OCI-LY3 (cell line): Measurements from ENCODE around the gene ASIC3.

Experiments used
- H2AFZ ChIP-seq: fragments of 200-600, 300-600 bp; shearing (Covaris generic); 2 replicates; pipeline ENCODE4 v1.6.0; 2014; ENCODE audit warnings: antibody characterized with exemption, low read depth, low read length
- H3K27ac ChIP-seq: fragments of 200-600, 300-600 bp; sonication (generic); 2 replicates; pipeline ENCODE4 v1.5.1; 2014; ENCODE audit warnings: mild to moderate bottlenecking, low read length, moderate library complexity, mixed read lengths
- H3K27me3 ChIP-seq: fragments of 200-600, 300-600 bp; sonication (generic); 2 replicates; pipeline ENCODE4 v1.6.1; 2014; ENCODE audit warnings: low read depth, low read length, mixed read lengths
- H3K36me3 ChIP-seq: fragments of 200-600, 300-600 bp; sonication (generic); replicated peaks from 2 replicates; pipeline ENCODE3; 2014; ENCODE audit warnings: low read depth, low read length, mixed read lengths
- H3K4me1 ChIP-seq: fragments of 300-600, 200-600 bp; sonication (generic); 2 replicates; pipeline ENCODE4 v1.6.1; 2014; ENCODE audit warnings: low read length, mixed read lengths
- H3K4me2 ChIP-seq: fragments of 200-600, 300-600 bp; sonication (generic); 2 replicates; pipeline ENCODE4 v1.6.1; 2014; ENCODE audit warnings: low read length, mixed read lengths
- H3K4me3 ChIP-seq: fragments of 300-600, 200-600 bp; sonication (generic); 2 replicates; pipeline ENCODE4 v1.5.1; 2014; ENCODE audit warnings: antibody characterized with exemption, mild to moderate bottlenecking, low read length, moderate library complexity
- H3K79me2 ChIP-seq: fragments of 300-600, 200-600 bp; shearing (Covaris generic); 2 replicates; pipeline ENCODE4 v1.6.1; 2014; ENCODE audit warnings: mild to moderate bottlenecking, low read length, mixed read lengths
- H3K9ac ChIP-seq: fragments of 300-600, 200-600 bp; shearing (Covaris generic); 2 replicates; pipeline ENCODE4 v1.6.0; 2014; ENCODE audit warnings: mild to moderate bottlenecking, low read length, moderate library complexity
- H3K9me3 ChIP-seq: fragments of 200-600, 300-600 bp; shearing (Covaris generic); 2 replicates; pipeline ENCODE4 v1.6.1; 2014; ENCODE audit warnings: low read length, mixed read lengths; ENCODE audit not compliant: insufficient read depth
- H4K20me1 ChIP-seq: fragments of 200-600, 300-600 bp; sonication (generic); 2 replicates; pipeline ENCODE4 v1.6.1; 2016; ENCODE audit warnings: low read length, mixed read lengths; ENCODE audit not compliant: insufficient read depth
- CTCF ChIP-seq: fragments of 200-600, 300-600 bp; sonication (generic); IDR thresholded peaks from 2 replicates; pipeline ENCODE4 v1.5.1; 2014; ENCODE audit warnings: antibody characterized with exemption, low read length, low read depth
- EZH2phosphoT487 ChIP-seq: fragments of 200-600 bp; shearing (Covaris generic); IDR thresholded peaks from 2 replicates; pipeline ENCODE4 v1.6.1; 2018; ENCODE audit warnings: antibody characterized with exemption, mixed run types, low read depth

The ASIC3 gene

GRCh38 chr7:151082141-151083070, 34.1 kb downstream of the ASIC3 start:
- TF ChIP-seq CTCF (no peak), EZH2phosphoT487 (no peak)
- peaks cover 52% of the 10 kb centered on the region for H3K4me1 ChIP-seq
- H3K36me3 ChIP-seq: peaks cover 4% of the 10 kb centered on the region
- H3K9me3 ChIP-seq: no peaks in the 10 kb centered on the region
- H2AFZ ChIP-seq: 0 out of 2 replicates have a peak overlapping the region, but pooled peaks have one; percentile 54
- peak overlapping the region; percentile 93 for H3K4me3 ChIP-seq
- peak overlapping the region; percentile 88 for H3K4me2 ChIP-seq
- H3K27ac ChIP-seq: peak overlapping the region; percentile 74
- no peaks in the 10 kb centered on the region for H3K27me3 ChIP-seq
- H4K20me1 ChIP-seq: no peaks in the 10 kb centered on the region
- H3K9ac ChIP-seq: peak overlapping the region; percentile 89
- peaks cover 51% of the 10 kb centered on the region for H3K79me2 ChIP-seq

- Histone ChIP-seq H3K4me1 (peaks cover 53% of the 10 kb centered on the region), H3K4me2 (peak within 1 kb of the TSS; percentile 88), H2AFZ (peak within 1 kb of the TSS; percentile 54; the same call in 1 of the 2 replicates), H3K79me2 (peaks cover 59% of the 10 kb centered on the region), H3K9me3 (no peaks in the 10 kb centered on the region), H3K9ac (peak within 1 kb of the TSS; percentile 89), H3K36me3 (peaks cover 4% of the 10 kb centered on the region), H3K4me3 (peak within 1 kb of the TSS; percentile 93), H4K20me1 (no peaks in the 10 kb centered on the region), H3K27ac (peak within 1 kb of the TSS; percentile 74), H3K27me3 (no peaks in the 10 kb centered on the region)
- TF ChIP-seq EZH2phosphoT487 (no peak), CTCF (no peak)
These were observed 34.9 kb downstream of the ASIC3 start, which contains the start of gene TMUB1 for GRCh38 chr7:151083071-151083823. TSS of gene TMUB1 (minus strand) at chr7:151083493. CDS start at chr7:151082563, 930 bp downstream.

- Histone ChIP-seq H3K4me2 (peak overlapping the region; percentile 88), H3K4me1 (peaks cover 51% of the 10 kb centered on the region), H3K27me3 (no peaks in the 10 kb centered on the region), H3K27ac (no peak overlapping the region), H3K79me2 (peaks cover 59% of the 10 kb centered on the region), H2AFZ (0 out of 2 replicates have a peak overlapping the region, but pooled peaks have one; percentile 54), H3K9me3 (no peaks in the 10 kb centered on the region), H3K4me3 (peak overlapping the region; percentile 93), H3K9ac (peak overlapping the region; percentile 89), H4K20me1 (peaks cover 3% of the 10 kb centered on the region; the same call in 1 of the 2 replicates), H3K36me3 (peaks cover 4% of the 10 kb centered on the region)
- TF ChIP-seq EZH2phosphoT487: no peak
- TF ChIP-seq CTCF: no peak
These were observed 35.5 kb downstream of the ASIC3 start for GRCh38 chr7:151083824-151084160.

- H3K4me1 ChIP-seq: peaks cover 40% of the 10 kb centered on the region
- peak overlapping the region; percentile 99 for H3K4me2 ChIP-seq
- H3K27ac ChIP-seq: no peak overlapping the region
- H3K27me3 ChIP-seq: no peaks in the 10 kb centered on the region
- H3K79me2 ChIP-seq: peaks cover 59% of the 10 kb centered on the region
- TF ChIP-seq CTCF: no peak
- TF ChIP-seq EZH2phosphoT487: no peak
- peaks cover 11% of the 10 kb centered on the region; the same call in 1 of the 2 replicates for H4K20me1 ChIP-seq
- peaks cover 6% of the 10 kb centered on the region for H3K36me3 ChIP-seq
- H2AFZ ChIP-seq: no peak overlapping the region
- H3K4me3 ChIP-seq: peak overlapping the region; percentile 89
- H3K9ac ChIP-seq: peak overlapping the region; percentile 87
- H3K9me3 ChIP-seq: no peaks in the 10 kb centered on the region
These were observed 37.0 kb downstream of the ASIC3 start for GRCh38 chr7:151085329-151085690.
